Measurements from ENCODE around the gene MT1G. TPM values are rescaled to one million over a fixed set of nuclear protein-coding genes. Genes with fewer than 3 reads are reported as not detected.

Gene MT1G
- polyA plus RNA-seq, 1 donor from 2014 or later = not detected

DNA sequence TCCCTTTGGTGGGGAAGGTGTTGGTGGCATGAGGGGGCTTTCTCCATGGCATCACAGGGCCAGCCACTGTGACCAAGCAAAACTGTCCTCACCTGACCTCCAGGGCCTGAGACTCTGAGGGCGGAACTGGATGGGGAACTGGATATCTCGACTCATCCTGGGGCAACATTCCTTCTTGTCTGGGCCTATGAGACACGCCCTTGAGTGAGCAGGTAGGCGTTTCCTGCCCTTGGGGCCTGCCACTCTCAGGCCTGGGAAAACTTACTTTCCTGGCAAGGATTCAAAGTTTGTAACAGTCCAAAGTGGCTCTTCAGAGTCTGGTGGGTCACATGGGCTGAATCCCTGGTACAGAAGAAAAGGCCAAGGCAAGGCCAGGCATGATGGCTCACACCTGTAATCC is 24.0 kb upstream of the MT1G start:
- Histone ChIP-seq H3K36me3 (ENCODE audit: insufficient read depth, low read length) (no peaks in the 10 kb centered on the region), H4K20me1 (ENCODE audit: insufficient read depth) (no peaks in the 10 kb centered on the region), H3K79me2 (replicated peaks; ENCODE audit: insufficient read depth, low read length) (no peaks in the 10 kb centered on the region), H3K4me3 (ENCODE audit: low read length) (no peak overlapping the region), H2AFZ (ENCODE audit: low read depth, low read length) (no peak overlapping the region), H3K9me2 (ENCODE audit: insufficient read depth, low read length) (no peaks in the 10 kb centered on the region), H3K27me3 (ENCODE audit: insufficient read depth, low read depth, low read length) (no peaks in the 10 kb centered on the region), H3F3A (ENCODE audit: insufficient read depth, low read length, poor library complexity, severe bottlenecking) (no peaks in the 10 kb centered on the region), H3K27ac (ENCODE audit: low read length) (no peak overlapping the region), H3K9ac (ENCODE audit: low read length) (no peak overlapping the region), H3K4me2 (ENCODE audit: low read length) (no peak overlapping the region), H3K9me3 (ENCODE audit: low read length) (no peaks in the 10 kb centered on the region)
- TF ChIP-seq POLR2AphosphoS5 (IDR thresholded peaks at IDR 0.05) (no peak), EP300 (conservative IDR thresholded peaks at IDR 0.05; ENCODE audit: poor library complexity, severe bottlenecking) (no peak), MXI1 (conservative IDR thresholded peaks at IDR 0.05; ENCODE audit: poor library complexity, severe bottlenecking) (no peak), RAD21 (conservative IDR thresholded peaks at IDR 0.05) (no peak), CTCF (IDR thresholded peaks at IDR 0.05; ENCODE audit: poor library complexity, severe bottlenecking) (no peak), SMC3 (conservative IDR thresholded peaks at IDR 0.05; ENCODE audit: poor library complexity) (no peak), TAF1 (IDR thresholded peaks at IDR 0.05; ENCODE audit: low read depth) (no peak), EZH2 (IDR thresholded peaks at IDR 0.05; ENCODE audit: borderline replicate concordance, insufficient read depth, low read length, poor library complexity, severe bottlenecking) (no peak)
- TF ChIP-seq, protein P1, sequence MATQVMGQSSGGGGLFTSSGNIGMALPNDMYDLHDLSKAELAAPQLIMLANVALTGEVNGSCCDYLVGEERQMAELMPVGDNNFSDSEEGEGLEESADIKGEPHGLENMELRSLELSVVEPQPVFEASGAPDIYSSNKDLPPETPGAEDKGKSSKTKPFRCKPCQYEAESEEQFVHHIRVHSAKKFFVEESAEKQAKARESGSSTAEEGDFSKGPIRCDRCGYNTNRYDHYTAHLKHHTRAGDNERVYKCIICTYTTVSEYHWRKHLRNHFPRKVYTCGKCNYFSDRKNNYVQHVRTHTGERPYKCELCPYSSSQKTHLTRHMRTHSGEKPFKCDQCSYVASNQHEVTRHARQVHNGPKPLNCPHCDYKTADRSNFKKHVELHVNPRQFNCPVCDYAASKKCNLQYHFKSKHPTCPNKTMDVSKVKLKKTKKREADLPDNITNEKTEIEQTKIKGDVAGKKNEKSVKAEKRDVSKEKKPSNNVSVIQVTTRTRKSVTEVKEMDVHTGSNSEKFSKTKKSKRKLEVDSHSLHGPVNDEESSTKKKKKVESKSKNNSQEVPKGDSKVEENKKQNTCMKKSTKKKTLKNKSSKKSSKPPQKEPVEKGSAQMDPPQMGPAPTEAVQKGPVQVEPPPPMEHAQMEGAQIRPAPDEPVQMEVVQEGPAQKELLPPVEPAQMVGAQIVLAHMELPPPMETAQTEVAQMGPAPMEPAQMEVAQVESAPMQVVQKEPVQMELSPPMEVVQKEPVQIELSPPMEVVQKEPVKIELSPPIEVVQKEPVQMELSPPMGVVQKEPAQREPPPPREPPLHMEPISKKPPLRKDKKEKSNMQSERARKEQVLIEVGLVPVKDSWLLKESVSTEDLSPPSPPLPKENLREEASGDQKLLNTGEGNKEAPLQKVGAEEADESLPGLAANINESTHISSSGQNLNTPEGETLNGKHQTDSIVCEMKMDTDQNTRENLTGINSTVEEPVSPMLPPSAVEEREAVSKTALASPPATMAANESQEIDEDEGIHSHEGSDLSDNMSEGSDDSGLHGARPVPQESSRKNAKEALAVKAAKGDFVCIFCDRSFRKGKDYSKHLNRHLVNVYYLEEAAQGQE (IDR thresholded peaks at IDR 0.05; ENCODE audit: borderline replicate concordance) = no peak

GRCh38 chr16:56690420-56691122 is 22.7 kb upstream of the MT1G start:
- Histone ChIP-seq H4K20me1 (ENCODE audit: insufficient read depth) (no peaks in the 10 kb centered on the region), H3K4me3 (ENCODE audit: low read length) (no peak overlapping the region), H3K79me2 (replicated peaks; ENCODE audit: insufficient read depth, low read length) (no peaks in the 10 kb centered on the region), H3K9ac (ENCODE audit: low read length) (no peak overlapping the region), H2AFZ (ENCODE audit: low read depth, low read length) (no peak overlapping the region), H3K9me3 (ENCODE audit: low read length) (no peaks in the 10 kb centered on the region), H3F3A (ENCODE audit: insufficient read depth, low read length, poor library complexity, severe bottlenecking) (no peaks in the 10 kb centered on the region), H3K4me2 (ENCODE audit: low read length) (no peak overlapping the region), H3K27ac (ENCODE audit: low read length) (no peak overlapping the region), H3K27me3 (ENCODE audit: insufficient read depth, low read depth, low read length) (no peaks in the 10 kb centered on the region), H3K9me2 (ENCODE audit: insufficient read depth, low read length) (no peaks in the 10 kb centered on the region), H3K36me3 (ENCODE audit: insufficient read depth, low read length) (no peaks in the 10 kb centered on the region)
- no peak for TF ChIP-seq RAD21 (conservative IDR thresholded peaks at IDR 0.05)
- no peak for TF ChIP-seq EP300 (conservative IDR thresholded peaks at IDR 0.05; ENCODE audit: poor library complexity, severe bottlenecking)
- TF ChIP-seq TAF1 (IDR thresholded peaks at IDR 0.05; ENCODE audit: low read depth) = no peak
- no peak for TF ChIP-seq CTCF (IDR thresholded peaks at IDR 0.05; ENCODE audit: poor library complexity, severe bottlenecking)
- TF ChIP-seq, protein P1 (IDR thresholded peaks at IDR 0.05; ENCODE audit: borderline replicate concordance) = no peak
- no peak for TF ChIP-seq POLR2AphosphoS5 (IDR thresholded peaks at IDR 0.05)
- TF ChIP-seq EZH2 (IDR thresholded peaks at IDR 0.05; ENCODE audit: borderline replicate concordance, insufficient read depth, low read length, poor library complexity, severe bottlenecking) = no peak
- no peak for TF ChIP-seq SMC3 (conservative IDR thresholded peaks at IDR 0.05; ENCODE audit: poor library complexity)
- no peak for TF ChIP-seq MXI1 (conservative IDR thresholded peaks at IDR 0.05; ENCODE audit: poor library complexity, severe bottlenecking)
